Ascending aorta (tissue), 2 donors: ENCODE data around the gene SCD5. TPM values are rescaled to one million over a fixed set of nuclear protein-coding genes. Genes with fewer than 3 reads are reported as not detected.

Source experiments
- DNase-seq, 2 donors: peaks; one replicate each; pipeline ENCODE4 v3.0.0-alpha.2; 2019; ENCODE audit warnings: low spot score in 2 of 2
- H3K27ac ChIP-seq, 2 donors: fragments of 200-600 bp; sonication (generic); one replicate each; pipeline ENCODE4 v1.5.1; 2016 to 2017; ENCODE audit warnings: mild to moderate bottlenecking in 1 of 2
- H3K27me3 ChIP-seq: fragments of 200-600 bp; sonication (generic); one replicate; pipeline ENCODE4 v1.5.1; 2017
- H3K36me3 ChIP-seq, 2 donors: fragments of 200-600 bp; sonication (generic); one replicate each; pipeline ENCODE4 v1.5.1; 2016
- H3K4me1 ChIP-seq, 2 donors: fragments of 200-600 bp; sonication (generic); one replicate each; pipeline ENCODE4 v1.5.1; 2016 to 2017; ENCODE audit warnings: mild to moderate bottlenecking in 1 of 2
- H3K4me3 ChIP-seq, 2 donors: fragments of 200-600 bp; sonication (generic); one replicate each; pipeline ENCODE4 v1.5.1; 2016 to 2017; ENCODE audit warnings: mild to moderate bottlenecking in 1 of 2
- H3K9me3 ChIP-seq, 2 donors: fragments of 200-600 bp; sonication (generic); one replicate each; pipeline ENCODE4 v1.5.1; 2016
- intact Hi-C: fragments of 100-400 bp; cut with DNase I; formaldehyde crosslinking; loops from one replicate; pipeline ENCODE4 v1.15.1; 2023
- total RNA-seq: library from RNA; depleted of rRNA; stranded (reverse); fragments of >200 nt; gene quantifications from one replicate; pipeline ENCODE4 v1.1.0, GENCODE V29; 2016
- TF ChIP-seq, protein P1 (sequence below), 3 experiments: fragments of 200-600 bp in 2 of 3; fragments of 450-650 bp in 1 of 3; sonication (generic) in 2 of 3; IDR thresholded peaks; one replicate each; pipeline ENCODE4 v1.5.1; 2016 to 2019; ENCODE audit warnings: antibody characterized with exemption in 3 of 3, mild to moderate bottlenecking in 1 of 3, moderate library complexity in 1 of 3

The SCD5 gene
- total RNA-seq, 1 donor from 2014 or later = 28.0 TPM

DNA sequence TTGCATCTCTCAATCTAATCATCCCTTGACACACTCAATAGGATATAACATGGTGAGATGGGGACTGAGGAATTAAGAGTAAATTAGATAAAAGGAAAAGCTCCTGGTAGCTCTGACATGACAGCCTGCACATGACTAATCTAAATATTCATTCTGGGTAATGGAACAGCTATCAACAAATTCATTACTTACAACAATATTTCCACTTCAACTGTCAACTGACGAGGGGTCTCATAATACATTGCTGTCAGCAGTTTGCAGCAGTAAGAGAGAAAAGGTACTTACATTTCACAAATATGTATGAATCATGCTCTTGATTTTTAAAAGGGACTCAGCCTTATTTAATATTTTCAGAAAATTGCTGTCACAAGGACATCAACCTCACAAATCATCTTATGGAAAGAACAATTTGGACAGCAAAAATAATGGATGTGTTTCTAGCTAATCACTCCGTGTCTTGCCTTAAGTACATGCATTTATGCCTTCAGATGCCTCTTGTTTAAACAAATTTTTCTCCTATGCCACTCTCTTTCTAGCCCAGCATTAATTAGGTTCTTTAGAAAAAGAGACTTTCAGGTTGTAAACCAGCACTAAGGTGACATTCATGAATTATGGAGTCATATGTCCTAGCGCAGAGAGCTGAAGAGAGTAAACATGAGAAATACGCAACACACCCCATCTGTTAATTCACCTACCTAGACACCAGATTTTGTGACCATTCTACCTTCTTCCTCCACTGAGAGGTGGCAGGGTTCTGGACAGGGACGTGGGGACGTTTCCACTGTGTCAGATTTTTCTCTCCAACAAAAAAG is 137.2 kb downstream of the SCD5 start:
- DNase-seq = no peak
- Histone ChIP-seq H3K4me1 (no peaks in the 10 kb centered on the region), H3K9me3 (no peaks in the 10 kb centered on the region), H3K27ac (no peak overlapping the region), H3K27me3 (no peaks in the 10 kb centered on the region), H3K36me3 (no peaks in the 10 kb centered on the region), H3K4me3 (no peak overlapping the region)
- TF ChIP-seq, protein P1, sequence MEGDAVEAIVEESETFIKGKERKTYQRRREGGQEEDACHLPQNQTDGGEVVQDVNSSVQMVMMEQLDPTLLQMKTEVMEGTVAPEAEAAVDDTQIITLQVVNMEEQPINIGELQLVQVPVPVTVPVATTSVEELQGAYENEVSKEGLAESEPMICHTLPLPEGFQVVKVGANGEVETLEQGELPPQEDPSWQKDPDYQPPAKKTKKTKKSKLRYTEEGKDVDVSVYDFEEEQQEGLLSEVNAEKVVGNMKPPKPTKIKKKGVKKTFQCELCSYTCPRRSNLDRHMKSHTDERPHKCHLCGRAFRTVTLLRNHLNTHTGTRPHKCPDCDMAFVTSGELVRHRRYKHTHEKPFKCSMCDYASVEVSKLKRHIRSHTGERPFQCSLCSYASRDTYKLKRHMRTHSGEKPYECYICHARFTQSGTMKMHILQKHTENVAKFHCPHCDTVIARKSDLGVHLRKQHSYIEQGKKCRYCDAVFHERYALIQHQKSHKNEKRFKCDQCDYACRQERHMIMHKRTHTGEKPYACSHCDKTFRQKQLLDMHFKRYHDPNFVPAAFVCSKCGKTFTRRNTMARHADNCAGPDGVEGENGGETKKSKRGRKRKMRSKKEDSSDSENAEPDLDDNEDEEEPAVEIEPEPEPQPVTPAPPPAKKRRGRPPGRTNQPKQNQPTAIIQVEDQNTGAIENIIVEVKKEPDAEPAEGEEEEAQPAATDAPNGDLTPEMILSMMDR (IDR thresholded peaks at IDR 0.05) = no peak
- intact Hi-C loops = no loop called here

DNA sequence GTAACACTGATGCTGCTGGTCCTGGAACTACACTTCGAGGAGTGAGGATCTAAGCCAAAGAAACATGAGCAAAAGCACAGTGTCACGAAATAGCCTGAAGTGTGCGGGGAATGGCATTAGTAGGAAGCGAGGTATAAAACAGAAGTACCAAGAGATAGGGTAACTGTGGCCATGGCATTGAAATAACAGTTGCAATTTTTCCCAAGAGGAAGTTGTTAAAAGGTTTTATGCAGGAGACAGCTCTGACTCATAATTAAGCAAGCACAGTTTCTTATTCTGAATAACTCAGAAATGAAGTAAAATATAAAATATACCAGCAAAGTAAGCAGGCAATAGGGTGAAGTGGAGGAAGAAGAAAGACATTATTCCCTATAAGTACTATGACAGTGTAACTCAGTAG is 146.5 kb downstream of the SCD5 start:
- Histone ChIP-seq H3K27me3 (no peaks in the 10 kb centered on the region), H3K36me3 (peaks cover 0 to 4% of the 10 kb centered on the region in 2 donors), H3K9me3 (no peaks in the 10 kb centered on the region), H3K4me3 (no peak overlapping the region), H3K4me1 (no peaks in the 10 kb centered on the region), H3K27ac (no peak overlapping the region)
- DNase-seq = no peak
- TF ChIP-seq, protein P1 (IDR thresholded peaks at IDR 0.05) = no peak
- intact Hi-C loops = no loop called here

DNA sequence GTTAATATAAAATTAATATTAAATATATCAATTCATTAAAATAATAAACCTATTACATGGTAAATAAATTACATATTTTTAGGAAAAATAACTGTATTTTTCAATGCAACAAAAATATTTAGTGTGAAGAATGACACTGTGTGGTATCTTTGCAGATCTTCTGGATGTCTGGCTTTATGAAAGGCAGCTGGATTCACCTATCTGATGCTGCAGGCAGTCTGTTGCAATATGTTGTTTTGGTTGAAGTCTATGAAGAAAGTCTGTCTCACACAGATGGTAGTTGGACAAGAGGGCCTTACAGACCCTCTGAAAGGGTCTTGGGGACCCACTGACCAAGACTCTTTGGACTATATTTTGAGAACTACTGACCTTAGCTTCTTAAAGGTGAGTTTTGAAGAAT is 147.7 kb downstream of the SCD5 start:
- Histone ChIP-seq H3K9me3 (no peaks in the 10 kb centered on the region), H3K27ac (no peak overlapping the region), H3K4me3 (no peak overlapping the region), H3K4me1 (no peaks in the 10 kb centered on the region), H3K36me3 (peaks cover 0 to 4% of the 10 kb centered on the region in 2 donors), H3K27me3 (no peaks in the 10 kb centered on the region)
- no peak for DNase-seq
- TF ChIP-seq, protein P1 (IDR thresholded peaks at IDR 0.05) = no peak
- intact Hi-C loops = no loop called here

DNA sequence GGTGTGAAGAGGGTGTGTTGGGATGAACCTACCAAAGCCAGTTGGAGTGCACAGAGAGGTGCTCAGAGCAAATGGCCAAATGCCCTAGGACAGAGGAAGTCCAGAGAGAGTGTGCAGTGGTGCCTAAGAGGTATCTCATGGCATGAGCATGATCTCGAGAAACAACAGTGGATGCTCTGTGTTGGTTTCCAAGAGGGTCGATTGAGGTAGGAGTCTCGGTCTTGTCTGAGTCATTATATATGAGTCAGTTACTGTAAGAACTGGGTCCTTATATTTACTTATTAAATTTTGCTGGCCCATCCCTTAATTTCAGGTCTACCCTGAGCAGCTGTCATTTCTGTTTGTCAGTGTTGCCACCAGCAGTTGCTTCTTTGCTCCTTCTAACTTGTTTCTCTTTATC is 150.2 kb downstream of the SCD5 start:
- no peak for DNase-seq
- no peaks in the 10 kb centered on the region for H3K27me3 ChIP-seq
- H3K9me3 ChIP-seq = no peaks in the 10 kb centered on the region
- H3K4me1 ChIP-seq = no peaks in the 10 kb centered on the region
- no peak overlapping the region for H3K4me3 ChIP-seq
- intact Hi-C loops = no loop called here
- no peak overlapping the region for H3K27ac ChIP-seq
- H3K36me3 ChIP-seq = peaks cover 0 to 4% of the 10 kb centered on the region in 2 donors
- TF ChIP-seq, protein P1 (IDR thresholded peaks at IDR 0.05) = no peak

DNA sequence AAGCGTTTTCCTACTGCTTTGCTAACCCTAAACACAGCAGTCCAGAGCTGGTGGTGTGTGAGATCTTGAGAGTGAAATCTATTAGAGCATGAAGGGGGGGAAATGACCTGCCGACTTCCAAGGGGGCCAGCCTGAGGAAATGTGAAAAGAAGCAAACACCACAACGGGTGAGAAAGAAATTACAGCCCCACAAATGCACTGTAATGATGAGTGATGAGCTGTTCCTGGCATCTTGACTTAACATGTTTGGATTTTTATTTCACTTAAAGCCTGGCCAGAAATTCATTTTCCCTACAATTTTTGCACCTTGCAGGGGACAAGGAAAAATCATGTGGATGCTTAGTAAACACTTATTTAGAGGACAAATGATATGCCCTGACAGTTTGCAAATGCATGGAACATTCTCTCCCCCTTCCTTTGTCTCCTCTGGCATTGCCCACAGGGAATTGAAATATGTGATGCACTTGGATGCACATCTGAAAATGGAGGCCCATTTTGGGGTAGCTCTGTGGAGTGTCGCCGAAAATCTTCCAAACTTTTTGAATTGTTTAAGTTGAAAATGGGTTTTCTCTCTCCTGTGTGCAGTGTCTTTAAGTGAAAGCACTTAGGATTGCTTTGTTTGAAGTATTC is 152.5 kb downstream of the SCD5 start:
- Histone ChIP-seq H3K4me1 (no peaks in the 10 kb centered on the region), H3K27me3 (no peaks in the 10 kb centered on the region), H3K9me3 (no peaks in the 10 kb centered on the region), H3K27ac (no peak overlapping the region), H3K36me3 (peaks cover 0 to 4% of the 10 kb centered on the region in 2 donors), H3K4me3 (no peak overlapping the region)
- TF ChIP-seq, protein P1 (IDR thresholded peaks at IDR 0.05) = no peak
- intact Hi-C loops = no loop called here
- no peak for DNase-seq
